Measurements from ENCODE around the gene ZFR2.

DNA sequence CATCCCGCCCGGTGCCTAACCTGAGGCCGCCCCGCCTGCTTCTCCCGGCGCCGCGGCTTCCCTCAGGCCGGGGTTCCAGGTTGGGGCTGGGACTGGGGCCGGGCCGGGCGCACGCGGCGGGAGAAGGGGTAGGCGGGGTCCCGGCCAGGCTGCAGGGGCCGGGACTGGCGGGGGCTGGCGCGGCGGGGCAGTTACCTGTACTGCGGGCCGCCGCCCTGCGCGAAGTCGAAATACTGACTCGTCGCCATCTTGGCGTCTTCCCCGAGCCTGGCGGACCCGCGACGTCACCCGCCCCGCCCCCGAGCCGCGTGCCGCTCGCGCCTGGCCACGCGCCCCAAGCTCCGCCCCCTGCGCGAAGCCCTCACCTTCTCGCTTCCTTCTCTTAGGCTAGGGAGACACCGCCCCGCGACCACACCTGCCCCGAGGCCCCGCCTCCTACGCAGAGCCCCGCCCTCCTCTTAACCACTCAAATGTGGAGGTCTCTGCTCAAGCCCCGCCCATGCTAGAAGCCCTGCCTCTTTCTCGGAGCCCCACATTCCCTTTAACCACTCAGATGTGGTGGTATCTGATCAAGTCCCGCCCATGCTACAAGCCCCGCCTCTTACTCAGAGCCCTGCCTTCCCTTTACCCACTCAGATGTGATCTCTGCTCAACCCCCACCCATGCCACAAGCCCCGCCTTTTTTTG lies at the start of gene ZFR2:
- no peak for TF ChIP-seq EP300 (IDR thresholded peaks at IDR 0.05)
- TF ChIP-seq, protein P1, sequence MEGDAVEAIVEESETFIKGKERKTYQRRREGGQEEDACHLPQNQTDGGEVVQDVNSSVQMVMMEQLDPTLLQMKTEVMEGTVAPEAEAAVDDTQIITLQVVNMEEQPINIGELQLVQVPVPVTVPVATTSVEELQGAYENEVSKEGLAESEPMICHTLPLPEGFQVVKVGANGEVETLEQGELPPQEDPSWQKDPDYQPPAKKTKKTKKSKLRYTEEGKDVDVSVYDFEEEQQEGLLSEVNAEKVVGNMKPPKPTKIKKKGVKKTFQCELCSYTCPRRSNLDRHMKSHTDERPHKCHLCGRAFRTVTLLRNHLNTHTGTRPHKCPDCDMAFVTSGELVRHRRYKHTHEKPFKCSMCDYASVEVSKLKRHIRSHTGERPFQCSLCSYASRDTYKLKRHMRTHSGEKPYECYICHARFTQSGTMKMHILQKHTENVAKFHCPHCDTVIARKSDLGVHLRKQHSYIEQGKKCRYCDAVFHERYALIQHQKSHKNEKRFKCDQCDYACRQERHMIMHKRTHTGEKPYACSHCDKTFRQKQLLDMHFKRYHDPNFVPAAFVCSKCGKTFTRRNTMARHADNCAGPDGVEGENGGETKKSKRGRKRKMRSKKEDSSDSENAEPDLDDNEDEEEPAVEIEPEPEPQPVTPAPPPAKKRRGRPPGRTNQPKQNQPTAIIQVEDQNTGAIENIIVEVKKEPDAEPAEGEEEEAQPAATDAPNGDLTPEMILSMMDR (IDR thresholded peaks at IDR 0.05): no peak
- TF ChIP-seq POLR2A (IDR thresholded peaks at IDR 0.05): no peak
